ENCODE results near the gene KCNC3.

GRCh38 chr19:50317115-50317514 is 12.1 kb downstream of the KCNC3 start:
- TF ChIP-seq ZNF610 (tag by site-specific recombination; IDR thresholded peaks at IDR 0.05; ENCODE audit: borderline replicate concordance) (no peak), ZNF133 (tag by site-specific recombination; IDR thresholded peaks at IDR 0.05) (no peak), SETDB1 (IDR thresholded peaks at IDR 0.05; ENCODE audit: insufficient read length, low read length) (no peak), ZNF423 (tag by site-specific recombination; IDR thresholded peaks at IDR 0.05) (no peak), INSM2 (tag by site-specific recombination; IDR thresholded peaks at IDR 0.05) (no peak), MYNN (tag by site-specific recombination; IDR thresholded peaks at IDR 0.05; ENCODE audit: borderline replicate concordance) (no peak), CTCF (tag by site-specific recombination; IDR thresholded peaks at IDR 0.05) (no peak), ZNF24 (tag by site-specific recombination; IDR thresholded peaks at IDR 0.05) (no peak), ZBTB10 (tag by site-specific recombination; IDR thresholded peaks at IDR 0.05) (no peak), SP2 (tag by site-specific recombination; IDR thresholded peaks at IDR 0.05) (no peak), ZNF623 (tag by site-specific recombination; IDR thresholded peaks at IDR 0.05) (no peak), HOXA7 (CRISPR knock-in tag; IDR thresholded peaks at IDR 0.05; ENCODE audit: borderline replicate concordance) (no peak), ZNF174 (tag by site-specific recombination; IDR thresholded peaks at IDR 0.05) (no peak), ZNF639 (tag by site-specific recombination; IDR thresholded peaks at IDR 0.05) (no peak)

Data from HEK293 (cell line).